Tibial nerve (tissue), 4 donors: ENCODE results near the gene OR51E1. TPM values are rescaled to one million over a fixed set of nuclear protein-coding genes. Genes with fewer than 3 reads are reported as not detected.

Experiments
- total RNA-seq, 4 donors: library from RNA; depleted of rRNA; stranded (reverse); fragments of >200 nt; gene quantifications; one replicate each; pipeline ENCODE4 v1.1.0, GENCODE V29; 2016

OR51E1 gene
- total RNA-seq, 4 donors from 2014 or later, result 0.21 to 0.39 (median 0.26) TPM

Other genes starting within 250 kb of the OR51E1 start
- not detected for gene OR52K2, start 194.7 kb upstream of the OR51E1 start, total RNA-seq
- not detected for gene OR52K1, start 161.3 kb upstream of the OR51E1 start, total RNA-seq
- gene OR52M1, start 98.8 kb upstream of the OR51E1 start, total RNA-seq, result not detected
- not detected for gene OR52I2, start 62.2 kb upstream of the OR51E1 start, total RNA-seq
- gene OR52I1, start 49.9 kb upstream of the OR51E1 start, total RNA-seq, result not detected
- gene TRIM68, start 35.8 kb upstream of the OR51E1 start, total RNA-seq, result 10 to 100 TPM in 3 of 4 donors, 1 to 10 TPM in 1; 8.1 to 14.2 (median 11.8) TPM
- not detected for gene OR51D1, start 6.5 kb upstream of the OR51E1 start, total RNA-seq
- gene OR51E2, start 53.9 kb downstream of the OR51E1 start, total RNA-seq, result under 1 TPM in 2 of 4 donors, not detected in 2; 0.20 to 0.42 TPM
- not detected for gene MMP26, start 60.8 kb downstream of the OR51E1 start, total RNA-seq
- not detected for gene OR51F1, start 126.0 kb downstream of the OR51E1 start, total RNA-seq
- not detected for gene OR52R1, start 160.4 kb downstream of the OR51E1 start, total RNA-seq
- gene OR51F2, start 177.3 kb downstream of the OR51E1 start, total RNA-seq, result not detected
- gene OR51S1, start 205.2 kb downstream of the OR51E1 start, total RNA-seq, result not detected
- not detected for gene OR51T1, start 237.9 kb downstream of the OR51E1 start, total RNA-seq